Osteocyte (in vitro differentiated cells): ENCODE results near the gene NFX1. TPM values are rescaled to one million over a fixed set of nuclear protein-coding genes. Genes with fewer than 3 reads are reported as not detected.
A peak's percentile ranks its signal among the peaks of the same experiment; 100 is the strongest.

Experiments used
- DNase-seq: peaks from one replicate; pipeline ENCODE4 v3.0.0; 2021; ENCODE audit warnings: mixed read lengths; ENCODE audit not compliant: unreplicated experiment; ENCODE audit errors: extremely low spot score
- H3K27ac Mint-ChIP-seq: one replicate; pipeline ENCODE4 v1.8.0; 2021; ENCODE audit warnings: mild to moderate bottlenecking, mixed read lengths; ENCODE audit not compliant: unreplicated experiment
- H3K27me3 Mint-ChIP-seq: one replicate; pipeline ENCODE4 v1.8.0; 2021; ENCODE audit warnings: mixed read lengths; ENCODE audit not compliant: unreplicated experiment
- H3K36me3 Mint-ChIP-seq: one replicate; pipeline ENCODE4 v1.8.0; 2021; ENCODE audit warnings: mixed read lengths; ENCODE audit not compliant: unreplicated experiment
- H3K4me1 Mint-ChIP-seq: one replicate; pipeline ENCODE4 v1.8.0; 2021; ENCODE audit warnings: mixed read lengths; ENCODE audit not compliant: unreplicated experiment
- H3K4me3 Mint-ChIP-seq: one replicate; pipeline ENCODE4 v1.8.0; 2021; ENCODE audit warnings: mild to moderate bottlenecking, moderate library complexity, mixed read lengths; ENCODE audit not compliant: unreplicated experiment
- H3K9me3 Mint-ChIP-seq: one replicate; pipeline ENCODE4 v1.8.0; 2021; ENCODE audit warnings: mixed read lengths; ENCODE audit not compliant: unreplicated experiment
- total RNA-seq: library from RNA; stranded (reverse); gene quantifications from 2 replicates; pipeline ENCODE4 v1.2.1, GENCODE V29; 2021
- TF ChIP-seq, protein P1 (sequence below): fragments of 200-600 bp; sonication (generic); IDR thresholded peaks from 2 replicates; pipeline ENCODE4 v1.5.0; 2021; ENCODE audit warnings: antibody characterized with exemption, mild to moderate bottlenecking, moderate library complexity

NFX1 gene
- total RNA-seq, 1 donor from 2014 or later: 36.1 TPM

DNA sequence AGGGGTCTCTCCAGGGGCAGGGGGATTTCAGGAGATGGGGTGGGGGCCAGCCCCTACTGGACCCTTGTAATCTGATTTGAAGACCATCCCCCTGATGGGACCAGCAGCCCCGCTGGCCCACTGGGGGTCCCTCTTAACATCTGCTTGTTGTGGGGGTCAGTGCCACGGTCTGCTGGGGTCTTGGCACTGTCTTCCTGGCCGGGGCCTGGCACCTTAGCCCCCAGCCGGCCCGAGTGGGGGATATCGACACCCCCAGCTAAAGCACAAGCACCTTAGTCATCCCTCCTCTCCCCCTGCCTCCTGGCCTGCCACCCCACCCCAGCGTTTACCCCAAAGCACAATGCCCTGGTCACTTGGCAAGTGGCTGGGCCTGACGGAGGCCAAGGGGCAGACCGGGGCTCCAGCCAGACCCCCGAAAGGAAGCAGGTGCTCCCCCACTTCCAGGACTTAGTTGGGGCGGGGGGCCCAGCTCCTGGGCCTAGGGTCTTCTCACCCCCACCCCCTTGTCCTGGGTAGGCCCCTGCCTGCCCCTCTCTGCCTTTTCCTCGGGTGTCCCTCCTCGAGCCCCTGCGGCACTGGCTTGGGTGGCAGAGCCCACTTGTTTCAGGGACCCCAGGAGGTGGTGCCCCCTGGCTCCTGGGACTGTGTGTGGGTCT is 1.4 kb upstream of the NFX1 start:
- H3K36me3 Mint-ChIP-seq: peaks cover 3% of the 10 kb centered on the region
- H3K27ac Mint-ChIP-seq: peak overlapping the region; percentile 47
- peak overlapping the region; percentile 100 for H3K4me3 Mint-ChIP-seq
- peaks cover 33% of the 10 kb centered on the region for H3K4me1 Mint-ChIP-seq
- TF ChIP-seq, protein P1, sequence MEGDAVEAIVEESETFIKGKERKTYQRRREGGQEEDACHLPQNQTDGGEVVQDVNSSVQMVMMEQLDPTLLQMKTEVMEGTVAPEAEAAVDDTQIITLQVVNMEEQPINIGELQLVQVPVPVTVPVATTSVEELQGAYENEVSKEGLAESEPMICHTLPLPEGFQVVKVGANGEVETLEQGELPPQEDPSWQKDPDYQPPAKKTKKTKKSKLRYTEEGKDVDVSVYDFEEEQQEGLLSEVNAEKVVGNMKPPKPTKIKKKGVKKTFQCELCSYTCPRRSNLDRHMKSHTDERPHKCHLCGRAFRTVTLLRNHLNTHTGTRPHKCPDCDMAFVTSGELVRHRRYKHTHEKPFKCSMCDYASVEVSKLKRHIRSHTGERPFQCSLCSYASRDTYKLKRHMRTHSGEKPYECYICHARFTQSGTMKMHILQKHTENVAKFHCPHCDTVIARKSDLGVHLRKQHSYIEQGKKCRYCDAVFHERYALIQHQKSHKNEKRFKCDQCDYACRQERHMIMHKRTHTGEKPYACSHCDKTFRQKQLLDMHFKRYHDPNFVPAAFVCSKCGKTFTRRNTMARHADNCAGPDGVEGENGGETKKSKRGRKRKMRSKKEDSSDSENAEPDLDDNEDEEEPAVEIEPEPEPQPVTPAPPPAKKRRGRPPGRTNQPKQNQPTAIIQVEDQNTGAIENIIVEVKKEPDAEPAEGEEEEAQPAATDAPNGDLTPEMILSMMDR: no peak
- no peaks in the 10 kb centered on the region for H3K9me3 Mint-ChIP-seq
- DNase-seq: no peak
- no peaks in the 10 kb centered on the region for H3K27me3 Mint-ChIP-seq

DNA sequence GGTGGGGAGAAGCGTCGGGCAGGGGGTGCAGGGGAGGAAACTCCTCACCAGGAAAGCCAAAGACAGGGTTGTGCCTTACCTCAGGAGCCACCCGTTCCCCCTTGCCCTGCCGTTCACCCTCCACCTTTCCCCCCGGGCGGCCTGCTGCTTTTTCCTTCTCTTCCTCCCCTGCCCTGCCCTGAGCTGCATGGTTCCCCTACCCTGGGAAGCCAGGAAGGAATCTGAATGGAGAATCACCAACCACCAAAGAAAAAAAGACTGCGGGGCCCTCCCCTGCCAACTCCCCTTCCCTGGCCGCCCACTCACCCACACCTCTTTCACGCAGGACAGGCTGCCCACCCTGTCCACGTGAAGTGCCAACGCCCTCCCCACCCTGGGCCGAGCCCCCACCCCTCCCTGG is 820 bp upstream of the NFX1 start:
- H3K27me3 Mint-ChIP-seq: no peaks in the 10 kb centered on the region

DNA sequence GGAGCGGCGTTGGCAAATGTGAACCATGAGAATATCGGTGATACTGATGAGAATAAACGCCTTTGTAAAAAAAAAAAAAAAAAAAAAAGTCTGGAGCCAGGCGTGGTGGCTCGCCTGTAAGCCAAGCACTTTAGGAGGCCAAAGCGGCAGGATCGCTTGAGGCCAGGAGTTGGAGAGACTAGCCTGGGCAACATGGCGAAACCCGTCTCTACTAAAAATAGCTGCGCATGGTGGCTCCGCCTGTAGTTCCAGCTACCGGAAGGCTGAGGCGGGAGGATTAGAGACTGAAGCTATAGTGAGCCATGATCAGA is 425 bp upstream of the NFX1 start:
- Mint-ChIP-seq H3K27me3 (no peaks in the 10 kb centered on the region), H3K4me3 (peak overlapping the region; percentile 100), H3K9me3 (no peaks in the 10 kb centered on the region), H3K27ac (peak overlapping the region; percentile 100), H3K4me1 (peaks cover 33% of the 10 kb centered on the region), H3K36me3 (peaks cover 11% of the 10 kb centered on the region)
- TF ChIP-seq, protein P1: no peak
- DNase-seq: no peak

More for the DNA sequence above, 820 bp upstream of the NFX1 start:
- TF ChIP-seq, protein P1: no peak
- Mint-ChIP-seq H3K36me3 (peaks cover 7% of the 10 kb centered on the region), H3K4me3 (peak overlapping the region; percentile 100), H3K27ac (peak overlapping the region; percentile 100), H3K4me1 (peaks cover 33% of the 10 kb centered on the region), H3K9me3 (no peaks in the 10 kb centered on the region)
- DNase-seq: no peak

DNA sequence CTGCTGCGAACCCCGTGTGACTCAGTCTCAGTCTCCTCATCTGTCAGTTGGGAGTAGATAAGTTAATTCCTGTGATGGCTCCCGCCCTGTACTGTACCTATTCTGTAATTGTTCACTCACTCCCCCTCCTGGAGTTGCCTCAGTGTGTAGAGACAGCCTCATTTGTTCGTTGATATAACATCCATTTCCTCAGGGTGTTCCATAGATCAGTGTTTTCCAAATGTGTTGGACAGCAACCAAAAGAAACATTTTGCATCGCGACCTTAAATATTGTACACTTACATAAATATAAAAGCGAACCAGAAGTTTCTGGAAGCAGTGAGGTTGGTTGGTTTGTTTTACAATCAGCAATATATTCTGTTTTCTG is 698 bp downstream of the NFX1 start:
- no peaks in the 10 kb centered on the region for H3K27me3 Mint-ChIP-seq
- TF ChIP-seq, protein P1: no peak
- peaks cover 34% of the 10 kb centered on the region for H3K4me1 Mint-ChIP-seq
- peak overlapping the region; percentile 100 for H3K27ac Mint-ChIP-seq
- no peak for DNase-seq
- no peaks in the 10 kb centered on the region for H3K9me3 Mint-ChIP-seq
- peak overlapping the region; percentile 100 for H3K4me3 Mint-ChIP-seq
- peaks cover 16% of the 10 kb centered on the region for H3K36me3 Mint-ChIP-seq

DNA sequence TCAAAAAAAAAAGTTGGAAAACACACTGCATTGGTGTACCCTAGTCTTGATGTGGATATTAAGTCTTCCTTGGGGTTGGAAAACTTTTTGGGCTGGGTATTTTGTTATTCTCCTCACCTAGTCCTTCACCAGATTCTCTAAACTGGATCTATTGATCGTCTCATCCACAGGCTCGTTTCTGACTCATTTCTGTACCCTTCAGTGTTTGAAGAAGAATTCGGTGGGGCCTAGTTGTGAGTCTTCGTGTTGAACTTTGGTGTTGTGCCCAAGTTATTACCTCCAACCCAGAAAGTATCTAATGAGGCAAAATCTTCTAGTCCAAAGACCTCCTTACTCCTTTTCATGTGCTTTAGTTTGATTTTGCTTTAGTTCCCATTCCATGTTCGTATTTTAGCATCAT is 1.6 kb downstream of the NFX1 start:
- Mint-ChIP-seq H3K36me3 (peaks cover 22% of the 10 kb centered on the region), H3K27me3 (no peaks in the 10 kb centered on the region), H3K27ac (peak overlapping the region; percentile 100), H3K4me1 (peaks cover 39% of the 10 kb centered on the region), H3K9me3 (no peaks in the 10 kb centered on the region), H3K4me3 (peak overlapping the region; percentile 100)
- TF ChIP-seq, protein P1: no peak
- no peak for DNase-seq
